GM19351 (cell line): ENCODE measurements around the gene TMPRSS6.
A peak's percentile ranks its signal among the peaks of the same experiment; 100 is the strongest.

Experiments used
- ATAC-seq: cut with Tn5 transposase; IDR thresholded peaks from one replicate; pipeline ENCODE4 v1.9.1; 2021; ENCODE audit warnings: mild to moderate bottlenecking, moderate library complexity; ENCODE audit not compliant: unreplicated experiment

Gene TMPRSS6

DNA sequence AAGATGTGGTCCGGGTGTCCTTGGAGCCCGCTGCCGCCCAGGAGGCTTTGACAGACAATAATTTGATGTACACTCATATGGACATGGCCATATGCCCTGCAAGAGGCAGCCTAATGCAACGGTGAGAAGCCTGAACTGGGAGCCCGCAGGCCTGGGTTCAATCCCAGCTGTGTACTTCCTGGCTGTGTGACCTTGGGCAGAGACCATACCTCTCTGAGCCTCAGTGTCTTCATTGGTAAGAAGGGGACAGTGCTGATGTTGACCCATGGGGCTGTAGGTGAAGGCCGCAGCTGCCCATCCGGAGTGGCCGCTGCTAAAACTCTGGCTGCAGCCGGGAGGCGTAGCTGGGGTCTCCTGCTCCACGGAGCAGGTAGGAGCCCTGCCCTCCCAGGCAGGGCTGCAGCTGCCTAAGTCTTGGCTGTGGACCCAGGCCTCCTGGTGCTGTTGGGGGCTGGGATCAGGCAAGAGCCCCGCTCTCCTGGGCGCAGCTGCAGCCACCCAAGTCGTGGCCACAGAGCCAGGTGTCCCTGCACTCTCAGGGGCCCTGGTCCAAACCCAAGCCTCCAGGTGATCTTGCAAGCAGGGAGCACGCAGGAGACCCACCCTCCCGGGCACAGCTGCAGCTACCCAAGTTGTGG lies 31.3 kb upstream of the TMPRSS6 start:
- no peak for ATAC-seq

DNA sequence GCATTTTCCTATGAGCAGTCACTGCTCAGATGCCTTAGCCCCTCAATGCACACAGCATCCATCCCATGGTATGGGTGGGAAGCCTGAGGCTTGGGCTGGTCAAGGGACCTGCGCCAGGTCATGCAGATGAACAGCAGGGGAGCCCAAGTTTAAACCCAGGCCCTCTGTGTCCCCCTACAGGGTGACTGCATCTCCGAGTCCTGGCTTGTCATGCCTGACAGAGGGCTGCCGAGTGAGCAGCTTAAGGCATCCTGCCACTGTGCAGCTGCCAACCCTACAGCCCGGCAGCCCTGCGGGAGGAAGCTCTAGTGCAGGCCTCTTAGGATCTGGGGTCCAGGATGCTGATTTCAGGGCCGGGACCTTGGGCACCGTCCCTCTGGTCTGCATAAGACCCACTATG lies 30.2 kb upstream of the TMPRSS6 start:
- ATAC-seq: no peak

DNA sequence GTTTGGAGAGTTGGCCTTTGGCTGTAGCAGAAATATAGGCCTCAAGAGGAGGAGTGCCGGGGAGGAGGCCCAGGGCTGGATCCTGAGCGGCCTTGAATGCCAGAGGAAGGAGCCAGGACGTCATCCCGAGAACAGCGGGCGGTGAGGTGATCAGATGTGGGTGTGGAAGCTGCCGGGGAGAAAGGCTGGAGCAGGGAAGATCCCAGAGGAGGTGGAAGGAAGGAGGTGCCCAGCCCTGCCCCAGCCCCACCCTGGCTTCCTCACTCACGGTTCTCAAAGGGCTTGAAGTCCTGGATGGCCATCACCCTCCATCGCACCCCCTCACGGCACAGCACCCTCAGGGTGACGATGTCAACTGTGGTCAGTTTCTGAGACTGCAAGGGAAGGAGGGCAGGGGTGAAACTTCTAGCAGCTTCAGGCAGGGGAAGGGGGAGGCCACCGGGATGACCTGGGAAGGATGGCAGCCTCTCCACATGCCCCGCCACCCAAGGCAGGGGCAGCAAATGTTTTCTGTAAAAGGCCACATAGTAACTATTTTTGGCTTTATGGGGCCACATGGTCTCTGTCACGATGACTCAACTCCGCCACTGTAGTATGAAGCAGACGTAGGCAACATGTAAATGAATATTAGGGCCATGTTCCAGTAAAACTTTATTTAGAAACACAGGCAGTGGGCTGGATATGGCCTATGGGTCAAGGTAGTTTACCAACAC lies 29.5 kb upstream of the TMPRSS6 start:
- ATAC-seq: no peak

DNA sequence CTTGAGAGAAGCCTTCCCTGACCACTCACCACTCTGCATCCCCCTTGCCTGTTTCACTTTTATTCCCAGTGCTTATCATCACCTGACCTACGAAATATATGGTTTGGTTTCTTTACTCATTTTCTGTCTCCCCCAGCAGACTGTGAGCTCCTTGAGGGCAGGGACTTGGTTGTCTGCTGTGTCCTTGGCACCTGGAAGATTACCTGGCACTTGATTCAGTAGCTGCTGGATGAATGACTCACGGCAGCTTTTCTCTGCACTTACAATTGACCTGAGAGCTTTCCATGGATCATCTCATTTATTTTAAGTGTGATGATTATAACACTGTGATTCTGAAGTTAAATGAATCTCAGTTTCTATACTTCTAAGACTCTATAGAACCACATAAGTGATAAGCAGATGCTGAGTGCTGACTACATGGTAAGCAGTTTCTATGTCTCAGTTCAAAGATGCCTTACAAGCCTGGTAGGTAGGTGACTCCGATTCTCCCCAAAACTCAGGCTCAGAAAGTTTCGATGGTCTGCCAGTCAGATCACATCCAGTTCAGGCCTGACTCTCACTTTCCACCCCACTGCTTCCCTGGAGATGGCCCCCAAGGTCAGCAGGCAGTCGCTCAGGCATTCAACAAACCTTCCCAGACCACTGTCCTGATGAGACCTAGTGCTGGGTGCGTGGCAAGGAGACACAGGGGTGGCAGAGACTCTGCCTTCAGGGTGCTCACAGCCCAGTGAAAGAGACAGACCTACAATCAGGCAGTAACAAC lies 28.6 kb upstream of the TMPRSS6 start:
- ATAC-seq: no peak

DNA sequence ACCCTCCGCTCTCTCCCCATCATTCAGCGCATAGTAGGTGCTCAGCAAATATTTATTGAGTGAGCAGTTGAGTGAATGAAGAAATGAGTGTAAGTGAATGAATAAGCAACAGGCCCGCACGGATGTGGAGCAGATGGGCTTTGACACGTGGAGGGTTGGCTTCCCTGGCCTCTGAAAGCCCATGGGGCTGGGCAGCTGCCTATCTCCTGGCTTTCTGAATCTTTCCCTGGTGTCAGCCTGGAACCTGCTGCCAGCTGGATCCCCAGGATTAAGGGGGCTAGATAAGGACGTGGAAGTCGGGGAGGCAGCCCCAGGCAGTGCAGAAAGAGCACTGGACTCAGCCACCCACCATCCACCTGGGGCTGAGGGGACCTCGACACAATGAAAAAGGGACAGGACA lies 27.6 kb upstream of the TMPRSS6 start:
- ATAC-seq: no peak

DNA sequence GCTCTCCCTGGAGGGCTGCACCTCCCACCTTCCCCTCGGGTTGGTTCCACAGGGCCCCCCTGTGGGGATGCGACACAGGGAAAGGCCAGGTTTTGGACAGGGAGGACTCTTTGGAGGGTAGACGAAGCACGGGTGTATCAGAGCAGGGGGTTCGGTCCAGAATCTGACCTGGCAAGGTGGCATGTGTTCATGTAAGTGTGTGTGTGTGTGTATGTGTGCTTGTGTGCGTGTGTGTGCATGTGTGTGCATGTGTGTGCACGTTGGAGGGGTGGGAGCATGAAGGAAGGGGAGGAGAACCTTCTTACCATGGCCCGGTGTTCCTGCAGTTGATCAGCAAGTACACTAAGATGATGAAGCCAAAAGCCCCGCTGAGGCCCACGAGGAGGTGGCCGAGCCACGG lies 25.5 kb upstream of the TMPRSS6 start:
- no peak for ATAC-seq

DNA sequence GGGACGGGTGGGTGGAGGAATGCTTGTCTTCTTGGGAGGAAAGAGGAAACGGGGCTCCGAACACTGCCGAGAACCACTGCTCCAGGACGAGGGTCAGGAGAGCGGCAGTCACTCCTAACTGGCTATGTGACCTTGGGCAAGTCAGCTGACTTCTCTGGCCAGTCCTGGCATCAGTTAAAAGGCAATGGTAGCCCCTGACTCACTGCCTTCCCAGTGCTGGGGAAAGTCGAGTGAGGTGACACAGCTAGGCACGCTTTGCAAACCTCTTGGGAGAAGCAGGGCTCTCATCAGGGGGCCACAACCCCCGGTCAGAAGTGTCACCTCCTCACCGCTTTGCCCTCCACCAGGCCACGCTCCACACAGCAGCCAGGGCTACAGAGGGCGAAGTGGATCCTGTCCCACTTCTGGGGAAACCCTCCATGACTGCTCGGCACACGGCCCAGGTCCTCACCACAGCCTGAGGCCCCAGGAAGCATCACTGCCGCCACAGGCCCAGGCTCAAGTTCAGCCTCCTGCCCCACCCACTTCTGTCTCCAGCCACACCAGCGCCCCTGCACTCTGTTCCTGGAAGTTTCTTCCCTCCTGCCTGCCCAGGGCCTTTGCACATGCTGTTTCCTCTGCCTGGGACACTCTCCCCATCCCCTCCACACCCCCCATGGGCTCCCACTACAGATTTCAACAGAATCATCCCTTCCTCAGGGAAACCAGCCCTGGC lies 23.9 kb upstream of the TMPRSS6 start:
- no peak for ATAC-seq

DNA sequence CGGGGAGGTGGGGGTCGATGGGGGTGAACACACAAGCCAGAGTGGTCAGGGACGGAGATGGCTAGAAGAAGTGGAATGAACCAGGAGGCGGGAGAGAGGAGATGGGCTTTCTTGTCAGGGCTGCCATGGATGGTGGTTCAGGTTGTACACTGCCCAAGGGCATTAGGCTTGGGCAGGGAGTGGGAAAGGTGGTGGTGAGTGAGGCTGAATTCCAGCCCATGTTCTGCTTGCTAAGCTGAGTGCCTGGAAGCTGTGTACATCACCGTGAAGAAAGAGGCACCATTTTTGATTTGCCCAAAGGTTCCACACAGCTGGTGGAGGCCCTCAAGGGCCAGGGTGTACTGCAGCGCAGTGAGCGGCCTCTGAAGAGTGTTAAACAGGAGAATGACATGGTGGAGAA lies 23.3 kb upstream of the TMPRSS6 start:
- ATAC-seq: no peak

DNA sequence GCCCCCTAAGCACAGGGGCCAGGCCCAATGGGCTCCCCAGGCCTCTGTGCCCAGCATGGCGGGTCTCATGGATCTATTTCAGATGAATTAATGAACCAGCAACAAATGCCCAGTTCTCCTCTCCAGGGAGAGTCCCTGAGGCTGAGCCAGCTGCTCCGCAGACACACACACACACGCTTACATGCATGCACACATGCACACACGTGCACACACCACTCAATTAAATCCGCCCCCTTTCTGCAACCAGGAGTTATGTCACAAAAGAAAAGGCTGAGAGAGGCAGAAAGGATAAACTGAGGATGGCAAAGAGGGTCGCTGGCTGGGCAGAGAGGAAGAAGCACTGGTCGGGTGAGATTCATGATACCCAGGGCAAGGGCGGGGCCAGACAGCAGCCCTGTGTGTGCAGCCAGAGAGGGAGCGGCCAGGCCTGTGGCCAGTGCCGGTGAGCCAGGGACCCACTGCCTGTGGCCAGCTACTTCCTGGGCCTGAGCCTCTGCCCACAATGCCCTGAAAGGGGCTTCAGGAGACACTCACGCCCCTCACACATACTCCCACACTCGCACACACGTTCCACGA lies 20.4 kb upstream of the TMPRSS6 start:
- ATAC-seq: no peak

DNA sequence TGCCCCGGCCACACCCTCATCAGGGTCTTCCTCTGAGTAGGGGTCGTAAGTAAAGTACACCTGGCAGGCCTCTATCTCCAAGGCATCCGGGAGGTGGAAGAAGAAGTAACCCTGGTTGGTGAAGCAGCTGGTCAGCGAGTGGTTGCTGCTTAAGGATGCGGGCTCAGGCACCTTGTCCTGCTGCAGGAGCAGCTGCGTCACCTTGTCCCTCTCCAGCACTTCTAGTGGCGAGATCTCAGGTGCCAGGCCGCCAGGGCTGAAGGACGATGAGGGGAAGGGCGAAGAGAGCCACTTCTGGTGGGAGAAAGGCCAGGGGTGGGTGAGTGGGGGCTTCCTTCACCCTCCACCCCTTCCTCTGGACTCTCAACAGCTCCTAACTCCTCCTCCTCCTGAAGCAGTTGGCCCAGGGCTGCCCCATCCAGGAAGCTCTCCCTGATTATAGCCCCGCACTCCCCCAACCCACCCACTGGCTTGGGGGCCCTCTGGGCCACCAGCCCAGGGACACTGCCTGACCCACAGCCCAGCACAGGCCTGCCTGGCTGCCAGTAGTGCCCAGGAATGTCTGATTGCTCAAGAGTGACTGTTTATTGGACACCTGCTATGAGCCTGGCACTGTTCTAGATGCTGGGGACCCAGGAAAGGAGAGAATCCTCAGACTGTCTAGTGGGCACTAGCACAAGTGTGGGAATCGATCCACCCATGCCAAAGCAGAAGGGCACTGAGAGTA lies 19.2 kb upstream of the TMPRSS6 start:
- ATAC-seq: no peak

DNA sequence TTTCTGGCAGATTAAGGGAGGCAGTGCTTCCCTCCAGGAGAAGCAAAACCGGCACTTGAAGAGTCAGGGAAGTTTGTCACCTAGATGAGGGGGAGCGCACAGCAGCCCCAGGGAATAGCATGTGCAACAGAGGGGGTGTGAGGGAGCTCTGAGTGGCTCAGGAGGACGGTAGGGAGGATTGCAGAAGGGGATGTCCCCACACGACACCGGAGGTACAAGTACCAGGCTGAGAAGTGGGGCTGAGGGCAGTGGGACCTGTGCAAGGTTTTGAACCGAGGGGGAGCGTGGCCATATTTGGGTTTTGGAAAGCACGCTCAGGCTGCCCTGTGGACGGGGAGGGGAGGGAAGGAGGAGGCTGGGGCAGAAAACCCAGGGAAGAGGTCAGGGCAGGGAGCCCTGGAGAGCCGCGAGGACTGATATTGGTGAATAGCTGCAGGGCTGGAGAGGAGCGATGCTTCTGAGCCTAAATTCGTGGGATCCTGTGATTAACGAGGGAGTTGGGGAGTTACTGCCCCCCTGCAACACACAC lies 17.9 kb upstream of the TMPRSS6 start:
- no peak for ATAC-seq

DNA sequence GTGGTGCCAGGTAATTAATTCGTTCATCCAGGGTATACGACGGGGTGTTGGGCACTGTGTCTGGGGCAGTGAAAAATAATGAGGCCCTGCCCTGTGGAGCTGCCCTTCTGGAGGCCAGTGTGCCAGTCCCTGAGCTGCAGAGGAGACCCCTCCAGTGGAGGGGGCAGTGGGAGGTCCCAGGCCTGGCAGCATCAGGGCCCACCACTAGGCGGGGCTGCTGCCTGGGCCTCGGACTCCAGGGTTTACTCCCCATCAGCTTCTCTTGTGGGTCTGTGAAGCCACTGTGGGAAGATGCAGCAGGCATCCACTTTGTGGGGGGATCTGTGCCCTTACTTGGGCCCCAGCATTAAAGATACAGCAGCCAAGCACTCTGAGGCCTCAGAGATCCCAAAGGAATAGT lies 17.4 kb upstream of the TMPRSS6 start:
- ATAC-seq: no peak

DNA sequence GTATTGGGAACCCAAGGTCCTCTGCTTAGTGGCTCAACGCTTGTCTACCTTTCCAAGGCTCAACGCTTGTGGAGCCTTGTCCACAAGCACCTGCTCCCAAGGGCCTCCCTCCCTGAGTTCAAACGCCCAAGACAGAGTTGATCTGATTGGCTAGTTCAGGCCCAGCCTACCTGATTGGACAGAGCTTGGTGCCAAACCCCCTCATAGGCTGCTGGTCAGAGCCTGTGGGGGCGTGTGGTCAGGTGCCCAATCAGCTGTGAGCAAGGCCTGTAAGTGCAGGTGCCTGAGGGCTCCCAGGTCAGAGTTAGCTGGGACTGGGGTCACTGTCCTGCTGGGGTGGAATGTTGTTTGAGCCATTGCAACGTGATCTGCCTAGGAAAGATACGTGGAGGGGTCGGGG lies 16.9 kb upstream of the TMPRSS6 start:
- ATAC-seq: no peak

DNA sequence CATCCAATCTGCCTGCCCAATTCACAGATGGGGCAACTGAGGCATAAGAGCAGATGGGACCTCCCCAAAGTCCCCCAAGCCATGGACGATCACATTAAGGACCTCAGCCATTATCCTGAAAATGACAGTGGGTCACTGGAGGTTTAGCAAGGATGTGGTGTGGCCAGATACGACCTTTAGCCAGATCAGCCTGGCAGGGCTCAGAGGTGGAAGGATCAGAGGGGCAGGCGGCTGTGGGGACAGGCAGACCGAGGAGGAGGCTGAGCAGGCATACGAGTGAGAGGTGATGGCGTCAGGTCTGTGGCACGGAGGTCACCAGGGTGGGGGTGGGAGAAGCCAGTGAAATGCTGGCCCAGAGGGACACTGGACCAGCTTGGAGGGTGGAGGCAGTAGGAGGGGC lies 14.1 kb upstream of the TMPRSS6 start:
- ATAC-seq: no peak

DNA sequence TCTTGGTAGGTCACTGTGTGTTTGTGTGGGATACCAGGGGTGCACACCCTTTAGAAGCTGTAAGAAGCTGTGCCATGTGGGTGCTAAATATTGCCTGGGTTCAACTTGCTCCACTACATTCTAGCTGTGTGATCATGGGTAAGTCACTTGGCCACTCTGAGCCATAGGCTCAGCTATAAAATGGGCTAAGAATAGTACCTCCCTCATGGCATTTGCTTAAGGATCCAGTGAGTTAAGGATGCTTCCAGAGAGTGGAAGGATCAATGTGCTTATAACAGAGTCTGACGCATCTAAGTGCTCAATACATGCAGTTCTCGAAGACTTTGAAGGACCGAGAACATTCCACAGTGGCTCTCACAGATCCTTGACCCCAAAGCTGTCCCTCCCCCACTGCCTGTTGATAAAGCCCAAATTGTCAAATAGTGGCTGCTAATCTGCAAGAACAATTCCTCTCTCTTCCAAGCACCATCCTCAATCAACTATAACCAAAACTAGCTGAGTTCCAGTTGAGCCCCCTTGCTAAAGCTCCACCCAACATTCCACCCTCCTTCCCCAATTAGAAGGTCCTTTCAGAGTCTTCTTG lies 13.2 kb upstream of the TMPRSS6 start:
- ATAC-seq: no peak

DNA sequence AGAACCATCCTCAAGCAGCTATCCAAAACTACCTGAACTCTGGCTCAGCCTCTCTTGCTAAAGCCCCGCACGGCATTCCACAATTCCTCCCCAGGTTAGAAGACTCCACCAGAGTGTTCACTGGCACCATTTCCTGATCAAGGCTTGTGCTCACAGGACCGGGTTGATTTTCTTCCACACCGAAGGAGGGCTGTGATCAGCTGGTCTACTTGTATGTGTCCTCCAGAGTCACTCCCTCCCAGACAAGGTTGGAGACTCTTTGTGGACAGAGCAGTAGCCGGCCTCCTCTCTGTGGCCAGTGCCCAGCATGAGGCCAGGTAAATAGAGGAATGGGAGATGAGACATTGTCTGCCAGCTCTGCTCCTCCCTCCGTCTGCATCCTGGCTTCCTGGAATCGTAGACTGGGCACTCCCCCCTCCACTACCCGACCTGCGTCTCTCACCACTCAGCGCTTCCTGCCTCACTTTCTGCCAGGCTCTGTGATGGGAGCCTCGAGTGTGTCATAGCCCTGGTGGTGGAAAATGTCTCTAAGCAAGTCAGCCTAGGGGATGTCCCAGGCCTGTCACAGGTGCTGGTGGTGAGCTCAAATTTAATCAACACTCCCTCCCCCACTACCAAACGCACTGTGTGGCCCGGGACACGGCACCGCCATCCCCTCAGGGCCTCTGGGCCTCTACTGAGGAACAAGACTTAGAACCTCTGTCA lies 12.5 kb upstream of the TMPRSS6 start:
- ATAC-seq: peak; percentile 82

DNA sequence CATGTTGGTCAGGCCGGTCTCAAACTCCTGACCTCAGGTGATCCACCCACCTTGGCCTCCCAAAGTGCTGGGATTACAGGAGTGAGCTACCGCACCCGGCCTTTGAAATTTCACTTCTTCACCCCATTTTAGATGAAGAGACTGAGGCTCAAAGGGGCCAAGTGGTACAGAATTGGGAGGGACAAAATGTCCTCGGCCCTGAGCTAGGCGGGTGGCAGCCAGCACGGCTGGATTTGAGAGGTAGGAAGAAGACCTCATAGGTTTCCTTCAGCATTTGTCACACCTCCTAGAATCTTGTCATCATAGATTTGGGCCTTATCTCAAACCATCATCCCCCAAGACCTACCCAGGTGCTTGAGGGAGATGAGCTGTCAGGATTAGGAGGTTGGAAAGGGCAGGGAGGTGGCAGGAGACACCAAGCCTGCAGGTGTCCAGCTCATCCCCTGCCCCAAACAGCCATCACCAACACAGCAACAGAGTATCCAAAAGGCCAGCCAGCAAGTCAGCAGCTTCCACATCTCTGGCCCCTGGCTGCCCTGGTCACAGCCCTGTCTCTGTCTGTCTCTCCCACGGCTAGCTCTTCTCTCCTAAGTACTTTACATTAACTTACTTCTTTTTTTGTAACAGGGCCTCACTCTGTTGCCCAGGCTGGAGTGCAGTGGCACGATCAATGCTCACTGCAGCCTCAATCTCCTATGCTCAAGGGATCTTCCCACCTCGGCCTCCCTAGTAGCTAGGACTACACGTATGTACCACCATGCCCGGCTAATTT lies 11.2 kb upstream of the TMPRSS6 start:
- ATAC-seq: no peak

DNA sequence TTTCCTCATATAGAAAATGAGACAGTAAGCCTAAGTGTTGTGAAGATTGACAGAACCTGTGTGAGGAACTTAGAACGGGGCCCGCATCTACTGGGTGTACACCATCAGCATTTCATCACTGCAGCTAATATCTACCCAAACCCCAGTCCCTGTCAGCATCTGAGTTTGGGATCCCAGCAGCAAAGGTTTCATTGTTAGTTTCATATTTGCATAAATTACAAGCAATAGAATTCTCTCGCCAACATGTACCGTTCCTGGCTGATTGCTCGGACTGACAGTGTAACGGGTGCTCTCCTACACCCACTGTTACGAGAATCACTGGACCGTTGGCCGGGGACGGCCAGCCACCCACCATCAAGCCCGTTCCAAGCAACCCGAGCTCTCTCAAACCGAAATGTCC lies 10.4 kb upstream of the TMPRSS6 start:
- ATAC-seq: no peak

DNA sequence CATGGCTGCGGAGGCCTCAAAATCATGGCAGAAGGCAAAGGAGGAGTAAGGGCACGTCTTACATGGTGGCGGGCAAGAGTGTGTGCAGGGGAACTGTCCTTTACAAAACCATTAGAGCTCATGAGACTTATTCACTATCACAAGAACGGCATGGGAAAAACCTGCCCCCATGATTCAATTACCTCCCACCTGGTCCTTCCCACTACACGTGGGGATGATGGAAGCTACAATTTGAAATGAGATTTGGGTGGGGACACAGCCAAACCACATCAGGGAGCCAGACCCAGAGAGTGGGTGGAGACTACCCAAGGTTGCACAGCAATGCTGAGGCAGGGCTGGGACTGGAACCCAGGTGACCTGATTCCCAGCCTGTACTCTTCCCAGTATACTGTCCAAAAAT lies 8.6 kb upstream of the TMPRSS6 start:
- no peak for ATAC-seq
